A549 (cell line): Measurements from ENCODE around the gene P4HB.

ENCODE experiments used
- BHLHE40 ChIP-seq: IDR thresholded peaks from 2 replicates; pipeline ENCODE4 v1.6.1; 2012; ENCODE audit warnings: low read depth, low read length, inconsistent platforms
- CBX2 ChIP-seq: fragments of 200-600 bp; sonication (generic); IDR thresholded peaks from 2 replicates; pipeline ENCODE4 v1.6.1; 2016; ENCODE audit warnings: low read depth, mild to moderate bottlenecking, borderline replicate concordance
- CHD2 ChIP-seq: fragments of 150-350 bp; IDR thresholded peaks from 2 replicates; pipeline ENCODE4 v1.6.1; 2014; ENCODE audit warnings: low read length; ENCODE audit not compliant: partially characterized antibody
- EP300 ChIP-seq, 2 experiments: fragments of >200 bp; sonication (Bioruptor Twin); formaldehyde crosslinking; IDR thresholded peaks; 2 replicates in 1 of 2; 3 replicates in 1 of 2; pipeline ENCODE4 v1.6.1; 2016 to 2017
- ESRRA ChIP-seq: fragments of 150-350 bp; IDR thresholded peaks from 2 replicates; pipeline ENCODE4 v1.6.1; 2014; ENCODE audit warnings: mild to moderate bottlenecking, low read length, borderline replicate concordance
- FOSL2 ChIP-seq, 2 experiments: fragments of 450-650 bp in 1 of 2; fragments of >200 bp in 1 of 2; sonication (Bioruptor Twin) in 1 of 2; formaldehyde crosslinking; IDR thresholded peaks; 2 replicates each; pipeline versions ENCODE4 v1.5.0 to v1.6.1; 2016 to 2020; ENCODE audit warnings: mild to moderate bottlenecking in 1 of 2, moderate library complexity in 1 of 2
- HMGXB4 ChIP-seq: fragments of 250-450 bp; sonication (Bioruptor Pico); IDR thresholded peaks from 2 replicates; pipeline ENCODE4 v1.5.0; 2021; ENCODE audit warnings: mild to moderate bottlenecking, moderate library complexity, borderline replicate concordance
- MAFK ChIP-seq: fragments of 450-650 bp; IDR thresholded peaks from 2 replicates; pipeline ENCODE4 v1.6.1; 2014; ENCODE audit not compliant: partially characterized antibody
- PHF8 ChIP-seq: fragments of 200-600 bp; sonication (generic); IDR thresholded peaks from 2 replicates; pipeline ENCODE4 v1.6.1; 2016; ENCODE audit warnings: low read depth, mild to moderate bottlenecking, antibody characterized with exemption, moderate library complexity, borderline replicate concordance
- RCOR1 ChIP-seq: fragments of 150-350 bp; IDR thresholded peaks from 2 replicates; pipeline ENCODE4 v1.6.1; 2014; ENCODE audit warnings: antibody characterized with exemption, low read length, low read depth
- SMC3 ChIP-seq: fragments of >200 bp; sonication (Bioruptor Twin); formaldehyde crosslinking; IDR thresholded peaks from 3 replicates; pipeline ENCODE4 v1.6.1; 2018; ENCODE audit warnings: inconsistent platforms
- TF ChIP-seq, protein P1 (sequence below): IDR thresholded peaks from 2 replicates; pipeline ENCODE4 v1.6.1; 2012
- TF ChIP-seq, protein P2 (sequence below): fragments of >200 bp; sonication (Bioruptor Twin); formaldehyde crosslinking; IDR thresholded peaks from 3 replicates; pipeline ENCODE4 v1.5.1; 2016
- TF ChIP-seq, protein P3 (sequence below): fragments of 200-600 bp; sonication (generic); IDR thresholded peaks from 2 replicates; pipeline ENCODE4 v1.6.1; 2016; ENCODE audit warnings: antibody characterized with exemption, mild to moderate bottlenecking, moderate library complexity

- TF ChIP-seq, protein P1, sequence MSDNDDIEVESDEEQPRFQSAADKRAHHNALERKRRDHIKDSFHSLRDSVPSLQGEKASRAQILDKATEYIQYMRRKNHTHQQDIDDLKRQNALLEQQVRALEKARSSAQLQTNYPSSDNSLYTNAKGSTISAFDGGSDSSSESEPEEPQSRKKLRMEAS = no peak
- TF ChIP-seq, protein P2, sequence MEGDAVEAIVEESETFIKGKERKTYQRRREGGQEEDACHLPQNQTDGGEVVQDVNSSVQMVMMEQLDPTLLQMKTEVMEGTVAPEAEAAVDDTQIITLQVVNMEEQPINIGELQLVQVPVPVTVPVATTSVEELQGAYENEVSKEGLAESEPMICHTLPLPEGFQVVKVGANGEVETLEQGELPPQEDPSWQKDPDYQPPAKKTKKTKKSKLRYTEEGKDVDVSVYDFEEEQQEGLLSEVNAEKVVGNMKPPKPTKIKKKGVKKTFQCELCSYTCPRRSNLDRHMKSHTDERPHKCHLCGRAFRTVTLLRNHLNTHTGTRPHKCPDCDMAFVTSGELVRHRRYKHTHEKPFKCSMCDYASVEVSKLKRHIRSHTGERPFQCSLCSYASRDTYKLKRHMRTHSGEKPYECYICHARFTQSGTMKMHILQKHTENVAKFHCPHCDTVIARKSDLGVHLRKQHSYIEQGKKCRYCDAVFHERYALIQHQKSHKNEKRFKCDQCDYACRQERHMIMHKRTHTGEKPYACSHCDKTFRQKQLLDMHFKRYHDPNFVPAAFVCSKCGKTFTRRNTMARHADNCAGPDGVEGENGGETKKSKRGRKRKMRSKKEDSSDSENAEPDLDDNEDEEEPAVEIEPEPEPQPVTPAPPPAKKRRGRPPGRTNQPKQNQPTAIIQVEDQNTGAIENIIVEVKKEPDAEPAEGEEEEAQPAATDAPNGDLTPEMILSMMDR = no peak
- TF ChIP-seq EP300 (IDR thresholded peaks at IDR 0.05) (no peak), RCOR1 (no peak), FOSL2 (IDR thresholded peaks at IDR 0.05) (no peak), FOSL2 (CRISPR knock-in tag; IDR thresholded peaks at IDR 0.05) (no peak), ESRRA (no peak), HMGXB4 (no peak), SMC3 (no peak), CHD2 (no peak), PHF8 (no peak), BHLHE40 (no peak), MAFK (no peak), CBX2 (no peak)
- TF ChIP-seq, protein P3, sequence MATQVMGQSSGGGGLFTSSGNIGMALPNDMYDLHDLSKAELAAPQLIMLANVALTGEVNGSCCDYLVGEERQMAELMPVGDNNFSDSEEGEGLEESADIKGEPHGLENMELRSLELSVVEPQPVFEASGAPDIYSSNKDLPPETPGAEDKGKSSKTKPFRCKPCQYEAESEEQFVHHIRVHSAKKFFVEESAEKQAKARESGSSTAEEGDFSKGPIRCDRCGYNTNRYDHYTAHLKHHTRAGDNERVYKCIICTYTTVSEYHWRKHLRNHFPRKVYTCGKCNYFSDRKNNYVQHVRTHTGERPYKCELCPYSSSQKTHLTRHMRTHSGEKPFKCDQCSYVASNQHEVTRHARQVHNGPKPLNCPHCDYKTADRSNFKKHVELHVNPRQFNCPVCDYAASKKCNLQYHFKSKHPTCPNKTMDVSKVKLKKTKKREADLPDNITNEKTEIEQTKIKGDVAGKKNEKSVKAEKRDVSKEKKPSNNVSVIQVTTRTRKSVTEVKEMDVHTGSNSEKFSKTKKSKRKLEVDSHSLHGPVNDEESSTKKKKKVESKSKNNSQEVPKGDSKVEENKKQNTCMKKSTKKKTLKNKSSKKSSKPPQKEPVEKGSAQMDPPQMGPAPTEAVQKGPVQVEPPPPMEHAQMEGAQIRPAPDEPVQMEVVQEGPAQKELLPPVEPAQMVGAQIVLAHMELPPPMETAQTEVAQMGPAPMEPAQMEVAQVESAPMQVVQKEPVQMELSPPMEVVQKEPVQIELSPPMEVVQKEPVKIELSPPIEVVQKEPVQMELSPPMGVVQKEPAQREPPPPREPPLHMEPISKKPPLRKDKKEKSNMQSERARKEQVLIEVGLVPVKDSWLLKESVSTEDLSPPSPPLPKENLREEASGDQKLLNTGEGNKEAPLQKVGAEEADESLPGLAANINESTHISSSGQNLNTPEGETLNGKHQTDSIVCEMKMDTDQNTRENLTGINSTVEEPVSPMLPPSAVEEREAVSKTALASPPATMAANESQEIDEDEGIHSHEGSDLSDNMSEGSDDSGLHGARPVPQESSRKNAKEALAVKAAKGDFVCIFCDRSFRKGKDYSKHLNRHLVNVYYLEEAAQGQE = no peak
Measured at GRCh38 chr17:81904600-81905423, 44.5 kb upstream of the P4HB start.
